Gastroesophageal sphincter (tissue), 4 donors: ENCODE data around the gene RRAS. TPM values are rescaled to one million over a fixed set of nuclear protein-coding genes. Genes with fewer than 3 reads are reported as not detected.
A peak's percentile ranks its signal among the peaks of the same experiment; 100 is the strongest.

Experiments used
- ATAC-seq: fragments of 150-250 bp; one replicate; pipeline ENCODE4 v1.9.1; 2016; ENCODE audit warnings: mild to moderate bottlenecking, moderate library complexity
- H3K27ac ChIP-seq, 4 donors: fragments of 200-600 bp; sonication (generic) in 3 of 4; 1 replicate in 3 of 4; 2 replicates in 1 of 4; pipeline ENCODE4 v1.5.1; 2016 to 2019
- H3K27me3 ChIP-seq: fragments of 200-600 bp; sonication (generic); one replicate; pipeline ENCODE4 v1.5.1; 2019
- H3K36me3 ChIP-seq, 2 donors: fragments of 200-600 bp; sonication (generic); one replicate each; pipeline ENCODE4 v1.5.1; 2019; ENCODE audit warnings: control low read depth in 1 of 2
- H3K4me1 ChIP-seq, 3 donors: fragments of 200-600 bp; sonication (generic); 1 replicate in 2 of 3; 2 replicates in 1 of 3; pipeline ENCODE4 v1.5.1; 2016 to 2019; ENCODE audit warnings: control low read depth in 2 of 3
- H3K4me3 ChIP-seq, 2 donors: fragments of 200-600 bp; sonication (generic); one replicate each; pipeline ENCODE4 v1.5.1; 2019; ENCODE audit warnings: mild to moderate bottlenecking in 1 of 2, moderate library complexity in 1 of 2
- H3K9me3 ChIP-seq, 3 donors: fragments of 200-600 bp; sonication (generic); one replicate each; pipeline ENCODE4 v1.5.1; 2017 to 2019; ENCODE audit warnings: control low read depth in 2 of 3
- CTCF ChIP-seq, 4 experiments: fragments of 200-600 bp in 2 of 4; fragments of 450-650 bp in 2 of 4; sonication (generic) in 1 of 4; IDR thresholded peaks; one replicate each; pipeline ENCODE4 v1.5.1; 2017 to 2019; ENCODE audit warnings: antibody characterized with exemption in 4 of 4, mild to moderate bottlenecking in 2 of 4, moderate library complexity in 2 of 4
- EP300 ChIP-seq: sonication (generic); formaldehyde crosslinking; IDR thresholded peaks from one replicate; pipeline ENCODE4 v1.6.1; 2017; ENCODE audit warnings: antibody characterized with exemption, mild to moderate bottlenecking
- POLR2A ChIP-seq, 2 donors: fragments of 450-650 bp; IDR thresholded peaks; one replicate each; pipeline ENCODE4 v1.6.1; 2017; ENCODE audit warnings: antibody characterized with exemption in 2 of 2, mild to moderate bottlenecking in 2 of 2, moderate library complexity in 1 of 2
- POLR2AphosphoS5 ChIP-seq: sonication (generic); formaldehyde crosslinking; IDR thresholded peaks from one replicate; pipeline ENCODE4 v1.6.1; 2017; ENCODE audit warnings: antibody characterized with exemption
- WGBS, 2 donors: methylation state at CpG; one replicate each; pipeline ENCODE4 v1.1.5; 2018; ENCODE audit warnings: low coverage in 1 of 2; 5-methylcytosine and 5-hydroxymethylcytosine counted together
- total RNA-seq, 4 donors: library from RNA; depleted of rRNA; stranded (reverse); fragments of >200 nt; gene quantifications; one replicate each; pipeline ENCODE4 v1.1.0, GENCODE V29; 2016

Gene RRAS
- total RNA-seq, 4 donors from 2014 or later = 100 to 162 (median 136) TPM

GRCh38 chr19:49594157-49594992 lies 45.6 kb downstream of the RRAS start:
- WGBS, 2 donors = 84 to 90% methylated on average over 1 to 7 of the region's 35 CpGs
- no peak overlapping the region for H3K4me3 ChIP-seq
- peaks cover 0 to 53% (median 12%) of the 10 kb centered on the region in 3 donors for H3K4me1 ChIP-seq
- H3K36me3 ChIP-seq = peaks cover 0 to 55% of the 10 kb centered on the region in 2 donors
- H3K9me3 ChIP-seq = no peaks in the 10 kb centered on the region
- no peak for TF ChIP-seq EP300
- TF ChIP-seq POLR2AphosphoS5 = no peak
- no peak for TF ChIP-seq CTCF (IDR thresholded peaks at IDR 0.05)
- TF ChIP-seq POLR2A (IDR thresholded peaks at IDR 0.05) = no peak
- peak overlapping the region; percentile 78 to 98 (median 94) for H3K27ac ChIP-seq
- no peaks in the 10 kb centered on the region for H3K27me3 ChIP-seq
- ATAC-seq = no peak

GRCh38 chr19:49593233-49594113 lies 46.5 kb downstream of the RRAS start:
- peak; percentile 84 for ATAC-seq
- 4 to 36% methylated on average over 3 to 18 of the region's 27 CpGs for WGBS, 2 donors
- Histone ChIP-seq H3K9me3 (no peaks in the 10 kb centered on the region), H3K27ac (peak overlapping the region; percentile 78 to 98 (median 94)), H3K4me3 (peak overlapping the region; percentile 30 to 94), H3K36me3 (peaks cover 0 to 45% of the 10 kb centered on the region in 2 donors), H3K4me1 (peaks cover 0 to 53% (median 12%) of the 10 kb centered on the region in 3 donors), H3K27me3 (no peaks in the 10 kb centered on the region)
- TF ChIP-seq POLR2A (IDR thresholded peaks at IDR 0.05) (no peak), POLR2AphosphoS5 (no peak), CTCF (IDR thresholded peaks at IDR 0.05) (no peak), EP300 (no peak)

- Histone ChIP-seq H3K36me3 (peaks cover 0 to 37% of the 10 kb centered on the region in 2 donors), H3K4me3 (peak overlapping the region; percentile 89 to 94), H3K27me3 (no peaks in the 10 kb centered on the region), H3K9me3 (no peaks in the 10 kb centered on the region), H3K27ac (peak overlapping the region; percentile 65 to 98 (median 94)), H3K4me1 (peaks cover 0 to 53% (median 12%) of the 10 kb centered on the region in 3 donors)
- ATAC-seq = no peak
- no peak for TF ChIP-seq POLR2A (IDR thresholded peaks at IDR 0.05)
- no peak for TF ChIP-seq CTCF (IDR thresholded peaks at IDR 0.05)
- no peak for TF ChIP-seq POLR2AphosphoS5
- no peak for TF ChIP-seq EP300
- WGBS, 2 donors = 5 to 6% methylated on average over 11 to 17 of the region's 28 CpGs
Measured at GRCh38 chr19:49592486-49593232, 47.3 kb downstream of the RRAS start.

- ATAC-seq = no peak
- peaks cover 0 to 53% (median 12%) of the 10 kb centered on the region in 3 donors for H3K4me1 ChIP-seq
- no peak for TF ChIP-seq EP300
- TF ChIP-seq CTCF (IDR thresholded peaks at IDR 0.05) = no peak
- TF ChIP-seq POLR2AphosphoS5 = no peak
- peak overlapping the region; percentile 77 to 98 (median 94) for H3K27ac ChIP-seq
- H3K36me3 ChIP-seq = peaks cover 0 to 30% of the 10 kb centered on the region in 2 donors
- no peaks in the 10 kb centered on the region for H3K9me3 ChIP-seq
- H3K27me3 ChIP-seq = no peaks in the 10 kb centered on the region
- H3K4me3 ChIP-seq = peak overlapping the region; percentile 89 to 94
- WGBS, 2 donors = 0 to 2% methylated on average over 9 to 14 of the region's 51 CpGs
Measured at GRCh38 chr19:49591731-49592485, 48.0 kb downstream of the RRAS start.
